HepG2 (cell line): ENCODE data around the gene NAGS. TPM values are rescaled to one million over a fixed set of nuclear protein-coding genes. Genes with fewer than 3 reads are reported as not detected.
A peak's percentile ranks its signal among the peaks of the same experiment; 100 is the strongest.

Experiments used
- ARHGAP35 ChIP-seq: sonication (generic); formaldehyde crosslinking; IDR thresholded peaks from 2 replicates; pipeline ENCODE4 v1.9.0; 2022; ENCODE audit warnings: mild to moderate bottlenecking, inconsistent platforms, moderate library complexity, missing genetic modification reagents, borderline replicate concordance
- CHD2 ChIP-seq: IDR thresholded peaks from 2 replicates; pipeline ENCODE4 v1.6.1; 2011; ENCODE audit warnings: low read depth, low read length, improper control_type of control experiment
- FOSL2 ChIP-seq: sonication (generic); formaldehyde crosslinking; IDR thresholded peaks from 2 replicates; pipeline ENCODE4 v1.4.0; 2020; ENCODE audit warnings: missing genetic modification reagents
- GLMP ChIP-seq: sonication (generic); formaldehyde crosslinking; IDR thresholded peaks from 2 replicates; pipeline ENCODE4 v1.9.0; 2021; ENCODE audit warnings: missing genetic modification reagents, mild to moderate bottlenecking, borderline replicate concordance
- GTF3A ChIP-seq: sonication (generic); formaldehyde crosslinking; conservative IDR thresholded peaks from 2 replicates; pipeline ENCODE4 v1.4.0; 2020; ENCODE audit warnings: mild to moderate bottlenecking, missing genetic modification reagents
- KDM5B ChIP-seq: sonication (generic); formaldehyde crosslinking; IDR thresholded peaks from 2 replicates; pipeline ENCODE4 v1.4.0; 2020; ENCODE audit warnings: missing genetic modification reagents, mild to moderate bottlenecking, borderline replicate concordance
- KLF12 ChIP-seq: sonication (generic); formaldehyde crosslinking; IDR thresholded peaks from 2 replicates; pipeline ENCODE4 v1.4.0; 2020; ENCODE audit warnings: missing genetic modification reagents, borderline replicate concordance
- MTF1 ChIP-seq: sonication (generic); formaldehyde crosslinking; IDR thresholded peaks from 2 replicates; pipeline ENCODE4 v1.5.0; 2020; ENCODE audit warnings: missing genetic modification reagents
- NFIB ChIP-seq: sonication (generic); formaldehyde crosslinking; IDR thresholded peaks from 2 replicates; pipeline ENCODE4 v1.9.0; 2021; ENCODE audit warnings: missing genetic modification reagents, mild to moderate bottlenecking, borderline replicate concordance
- ONECUT2 ChIP-seq: sonication (generic); formaldehyde crosslinking; IDR thresholded peaks from 2 replicates; pipeline ENCODE4 v1.4.0; 2020; ENCODE audit warnings: missing genetic modification reagents
- POLR2G ChIP-seq: fragments of 200-400 bp; formaldehyde crosslinking; IDR thresholded peaks from 2 replicates; pipeline ENCODE4 v1.6.1; 2018; ENCODE audit warnings: mild to moderate bottlenecking, low read depth, low read length, moderate library complexity
- RFX1 ChIP-seq: fragments of 450-650 bp; IDR thresholded peaks from 2 replicates; pipeline ENCODE4 v1.6.1; 2017
- SNAPC2 ChIP-seq: sonication (generic); formaldehyde crosslinking; IDR thresholded peaks from 2 replicates; pipeline ENCODE4 v1.8.1; 2022; ENCODE audit warnings: mild to moderate bottlenecking, missing genetic modification reagents
- SOX6 ChIP-seq, 2 experiments: fragments of 450-650 bp in 1 of 2; sonication (generic) in 1 of 2; formaldehyde crosslinking in 1 of 2; IDR thresholded peaks; 2 replicates each; pipeline versions ENCODE4 v1.4.0 to v1.6.1; 2017 to 2020; ENCODE audit warnings: antibody characterized with exemption in 1 of 2, mild to moderate bottlenecking in 1 of 2, missing genetic modification reagents in 1 of 2
- SRF ChIP-seq: IDR thresholded peaks from 2 replicates; pipeline ENCODE4 v1.6.1; 2011; ENCODE audit warnings: mild to moderate bottlenecking, low read depth, low read length, moderate library complexity
- TRIM24 ChIP-seq: sonication (generic); formaldehyde crosslinking; IDR thresholded peaks from 2 replicates; pipeline ENCODE4 v1.8.0; 2022; ENCODE audit warnings: mild to moderate bottlenecking, missing genetic modification reagents
- XBP1 ChIP-seq: sonication (generic); formaldehyde crosslinking; IDR thresholded peaks from 2 replicates; pipeline ENCODE4 v1.5.0; 2020; ENCODE audit warnings: missing genetic modification reagents
- ZFP36L2 ChIP-seq: sonication (generic); formaldehyde crosslinking; IDR thresholded peaks from 2 replicates; pipeline ENCODE4 v1.4.0; 2020; ENCODE audit warnings: missing genetic modification reagents
- ZNF510 ChIP-seq: sonication (generic); formaldehyde crosslinking; IDR thresholded peaks from 2 replicates; pipeline ENCODE4 v1.4.0; 2020; ENCODE audit warnings: low read depth, mild to moderate bottlenecking, missing genetic modification reagents
- ZNF576 ChIP-seq: sonication (generic); formaldehyde crosslinking; IDR thresholded peaks from 2 replicates; pipeline ENCODE4 v1.4.0; 2020; ENCODE audit warnings: mild to moderate bottlenecking, missing genetic modification reagents
- ZNF644 ChIP-seq: IDR thresholded peaks from 2 replicates; pipeline ENCODE4 v1.6.1; 2016; ENCODE audit warnings: low read depth
- ZNF839 ChIP-seq: sonication (generic); formaldehyde crosslinking; IDR thresholded peaks from 2 replicates; pipeline ENCODE4 v1.4.0; 2020; ENCODE audit warnings: missing genetic modification reagents, mild to moderate bottlenecking, borderline replicate concordance
- polyA plus RNA-seq, 8 experiments: library from polyadenylated mRNA; depleted of rRNA in 3 of 8; stranded (reverse) in 7 of 8; unstranded in 1 of 8; fragments of >200 nt; fragmentation: Illumina TruSeq in 4 of 8; extraction: Trizol in 4 of 8; gene quantifications; 2 replicates each; pipeline versions ENCODE4 v1.2.1 to v1.2.3, GENCODE V29; 2011 to 2016; ENCODE audit warnings: low read depth in 4 of 8, missing spikeins in 1 of 8, mixed read lengths in 1 of 8; ENCODE audit not compliant: insufficient read depth in 1 of 8
- total RNA-seq, 5 experiments: library from RNA; depleted of rRNA; stranded (reverse); fragments of >200 nt; fragmentation: Illumina TruSeq; extraction: Trizol; gene quantifications; 2 replicates each; pipeline ENCODE4 v1.2.3, GENCODE V29; 2016; ENCODE audit warnings: low read depth in 1 of 5
- TF ChIP-seq, protein P1 (sequence below): sonication (generic); formaldehyde crosslinking; IDR thresholded peaks from 2 replicates; pipeline ENCODE4 v1.5.0; 2020; ENCODE audit warnings: mild to moderate bottlenecking, missing genetic modification reagents
- TF ChIP-seq, protein P2 (sequence below): sonication (generic); formaldehyde crosslinking; conservative IDR thresholded peaks from 2 replicates; pipeline ENCODE4 v1.5.0; 2020; ENCODE audit warnings: missing genetic modification reagents

The NAGS gene
- total and polyA plus RNA-seq, 2 of the 13 experiments (the other 11 are each of a cell fraction or from before 2014, with no cell fraction given), result 4.3 to 5.1 TPM

- TF ChIP-seq TRIM24 (CRISPR knock-in tag), result peak; percentile 30; the same call in 1 of the 2 replicates
- no peak for TF ChIP-seq POLR2G
- peak; percentile 88; the same call in 1 of the 2 replicates for TF ChIP-seq GTF3A (CRISPR knock-in tag)
- no peak for TF ChIP-seq RFX1
- TF ChIP-seq KLF12, result peak; percentile 47; the same call in 1 of the 2 replicates
- peak; percentile 87; the same call in 1 of the 2 replicates for TF ChIP-seq ZNF510
- TF ChIP-seq SRF, result no peak
- peak; percentile 96 for TF ChIP-seq ARHGAP35 (CRISPR knock-in tag)
- TF ChIP-seq SNAPC2 (CRISPR knock-in tag), result 0 out of 2 replicates have a peak, but pooled peaks have one; percentile 57
- no peak for TF ChIP-seq SOX6 (IDR thresholded peaks at IDR 0.05)
- peak; percentile 96 for TF ChIP-seq SOX6 (CRISPR knock-in tag; IDR thresholded peaks at IDR 0.05)
- 0 out of 2 replicates have a peak, but pooled peaks have one; percentile 26 for TF ChIP-seq ZNF576
- TF ChIP-seq ONECUT2 (CRISPR knock-in tag), result peak; percentile 51; the same call in 1 of the 2 replicates
- peak; percentile 72 for TF ChIP-seq ZNF839
- no peak for TF ChIP-seq XBP1 (CRISPR knock-in tag)
- no peak for TF ChIP-seq NFIB
- TF ChIP-seq ZFP36L2, result no peak
- TF ChIP-seq, protein P1, sequence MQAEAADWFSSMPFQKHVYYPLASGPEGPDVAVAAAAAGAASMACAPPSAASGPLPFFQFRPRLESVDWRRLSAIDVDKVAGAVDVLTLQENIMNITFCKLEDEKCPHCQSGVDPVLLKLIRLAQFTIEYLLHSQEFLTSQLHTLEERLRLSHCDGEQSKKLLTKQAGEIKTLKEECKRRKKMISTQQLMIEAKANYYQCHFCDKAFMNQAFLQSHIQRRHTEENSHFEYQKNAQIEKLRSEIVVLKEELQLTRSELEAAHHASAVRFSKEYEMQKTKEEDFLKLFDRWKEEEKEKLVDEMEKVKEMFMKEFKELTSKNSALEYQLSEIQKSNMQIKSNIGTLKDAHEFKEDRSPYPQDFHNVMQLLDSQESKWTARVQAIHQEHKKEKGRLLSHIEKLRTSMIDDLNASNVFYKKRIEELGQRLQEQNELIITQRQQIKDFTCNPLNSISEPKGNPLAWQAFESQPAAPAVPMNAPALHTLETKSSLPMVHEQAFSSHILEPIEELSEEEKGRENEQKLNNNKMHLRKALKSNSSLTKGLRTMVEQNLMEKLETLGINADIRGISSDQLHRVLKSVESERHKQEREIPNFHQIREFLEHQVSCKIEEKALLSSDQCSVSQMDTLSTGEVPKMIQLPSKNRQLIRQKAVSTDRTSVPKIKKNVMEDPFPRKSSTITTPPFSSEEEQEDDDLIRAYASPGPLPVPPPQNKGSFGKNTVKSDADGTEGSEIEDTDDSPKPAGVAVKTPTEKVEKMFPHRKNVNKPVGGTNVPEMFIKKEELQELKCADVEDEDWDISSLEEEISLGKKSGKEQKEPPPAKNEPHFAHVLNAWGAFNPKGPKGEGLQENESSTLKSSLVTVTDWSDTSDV, result no peak
- TF ChIP-seq, protein P2, sequence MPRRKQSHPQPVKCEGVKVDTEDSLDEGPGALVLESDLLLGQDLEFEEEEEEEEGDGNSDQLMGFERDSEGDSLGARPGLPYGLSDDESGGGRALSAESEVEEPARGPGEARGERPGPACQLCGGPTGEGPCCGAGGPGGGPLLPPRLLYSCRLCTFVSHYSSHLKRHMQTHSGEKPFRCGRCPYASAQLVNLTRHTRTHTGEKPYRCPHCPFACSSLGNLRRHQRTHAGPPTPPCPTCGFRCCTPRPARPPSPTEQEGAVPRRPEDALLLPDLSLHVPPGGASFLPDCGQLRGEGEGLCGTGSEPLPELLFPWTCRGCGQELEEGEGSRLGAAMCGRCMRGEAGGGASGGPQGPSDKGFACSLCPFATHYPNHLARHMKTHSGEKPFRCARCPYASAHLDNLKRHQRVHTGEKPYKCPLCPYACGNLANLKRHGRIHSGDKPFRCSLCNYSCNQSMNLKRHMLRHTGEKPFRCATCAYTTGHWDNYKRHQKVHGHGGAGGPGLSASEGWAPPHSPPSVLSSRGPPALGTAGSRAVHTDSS, result no peak; the same call in 1 of the 2 replicates
- TF ChIP-seq MTF1 (CRISPR knock-in tag), result peak; percentile 83
- TF ChIP-seq KDM5B, result peak; percentile 95
- TF ChIP-seq GLMP (CRISPR knock-in tag), result no peak
- peak; percentile 73 for TF ChIP-seq FOSL2 (CRISPR knock-in tag)
- TF ChIP-seq ZNF644 (CRISPR knock-in tag), result no peak
- TF ChIP-seq CHD2, result 0 out of 2 replicates have a peak, but pooled peaks have one; percentile 19
These were observed 20.7 kb upstream of the NAGS start (continued) for GRCh38 chr17:43983515-43984411.
